ENCODE measurements around the gene UNC93A. TPM values are rescaled to one million over a fixed set of nuclear protein-coding genes. Genes with fewer than 3 reads are reported as not detected.

Gene UNC93A
- total RNA-seq, 4 donors from 2014 or later = 38.0 to 111 (median 76.1) TPM

- no peak for TF ChIP-seq CTCF (IDR thresholded peaks at IDR 0.05)
- no peak overlapping the region for H3K4me3 ChIP-seq (ENCODE audit: low read depth, poor library complexity, severe bottlenecking)
- no peak for DNase-seq (ENCODE audit: low spot score in 2 of 2)
- intact Hi-C loops (cut with DNase I; ENCODE audit: low total_unique reads) = no loop called here
- WGBS, 2 donors = 90 to 94% methylated on average over 8 of the region's 8 CpGs
These were observed 56.1 kb downstream of the UNC93A start for GRCh38 chr6:167347226-167347625.

GRCh38 chr6:167349631-167350274 lies 58.6 kb downstream of the UNC93A start:
- DNase-seq (ENCODE audit: low spot score in 2 of 2) = no peak
- 20 to 25% methylated on average over 19 of the region's 19 CpGs for WGBS, 2 donors
- TF ChIP-seq CTCF (IDR thresholded peaks at IDR 0.05) (no peak), POLR2A (IDR thresholded peaks at IDR 0.05) (no peak)
- intact Hi-C loops (cut with DNase I; ENCODE audit: low total_unique reads) = no loop called here
- no peak overlapping the region for H3K4me3 ChIP-seq (ENCODE audit: low read depth, poor library complexity, severe bottlenecking)

GRCh38 chr6:167350275-167350696 lies 59.2 kb downstream of the UNC93A start:
- H3K4me3 ChIP-seq (ENCODE audit: low read depth, poor library complexity, severe bottlenecking) = no peak overlapping the region
- no peak for DNase-seq (ENCODE audit: low spot score in 2 of 2)
- whole genome bisulfite sequencing, 2 donors = 5 to 6% methylated on average over 22 of the region's 22 CpGs
- no peak for TF ChIP-seq POLR2A (IDR thresholded peaks at IDR 0.05)
- no peak for TF ChIP-seq CTCF (IDR thresholded peaks at IDR 0.05)
- intact Hi-C loops (cut with DNase I; ENCODE audit: low total_unique reads) = no loop called here

GRCh38 chr6:167350731-167351655 lies 59.9 kb downstream of the UNC93A start:
- DNase-seq (ENCODE audit: low spot score in 2 of 2) = peak; percentile 36 to 91
- intact Hi-C loops (cut with DNase I; ENCODE audit: low total_unique reads) = no loop called here
- WGBS, 2 donors = 1 to 2% methylated on average over 43 to 49 of the region's 62 CpGs
- no peak for TF ChIP-seq POLR2A (IDR thresholded peaks at IDR 0.05)
- no peak for TF ChIP-seq CTCF (IDR thresholded peaks at IDR 0.05)
- peak overlapping the region; percentile 15 for H3K4me3 ChIP-seq (ENCODE audit: low read depth, poor library complexity, severe bottlenecking)

- DNase-seq (ENCODE audit: low spot score in 2 of 2) = no peak
- H3K4me3 ChIP-seq (ENCODE audit: low read depth, poor library complexity, severe bottlenecking) = no peak overlapping the region
- TF ChIP-seq CTCF (IDR thresholded peaks at IDR 0.05) (no peak), POLR2A (IDR thresholded peaks at IDR 0.05) (no peak)
- 56 to 57% methylated on average over 13 of the region's 13 CpGs for WGBS, 2 donors
- intact Hi-C loops (cut with DNase I; ENCODE audit: low total_unique reads) = no loop called here
These were observed 60.7 kb downstream of the UNC93A start for GRCh38 chr6:167351656-167352345.
